HUES6 (cell line): ENCODE measurements around the gene STKLD1.

Experiments
- H3K27ac ChIP-seq: 2 replicates; pipeline ENCODE4 v1.7.0; 2013; ENCODE audit warnings: low read depth, mild to moderate bottlenecking, low read length, inconsistent platforms
- H3K27me3 ChIP-seq: 2 replicates; pipeline ENCODE4 v1.6.1; 2013; ENCODE audit warnings: low read length; ENCODE audit not compliant: control insufficient read depth, insufficient read depth
- H3K36me3 ChIP-seq: 2 replicates; pipeline ENCODE4 v1.6.1; 2013; ENCODE audit warnings: low read length; ENCODE audit not compliant: control insufficient read depth, insufficient read depth
- H3K4me1 ChIP-seq: 2 replicates; pipeline ENCODE4 v1.6.1; 2013; ENCODE audit warnings: low read length; ENCODE audit not compliant: control insufficient read depth, insufficient read depth
- H3K4me3 ChIP-seq: 2 replicates; pipeline ENCODE4 v1.5.1; 2013; ENCODE audit warnings: low read depth, low read length
- H3K9ac ChIP-seq: one replicate; pipeline ENCODE4 v1.6.1; 2013; ENCODE audit warnings: mild to moderate bottlenecking, low read length
- H3K9me3 ChIP-seq: 2 replicates; pipeline ENCODE4 v1.6.1; 2013; ENCODE audit warnings: low read depth, low read length; ENCODE audit not compliant: control insufficient read depth, insufficient read depth

STKLD1 gene

DNA sequence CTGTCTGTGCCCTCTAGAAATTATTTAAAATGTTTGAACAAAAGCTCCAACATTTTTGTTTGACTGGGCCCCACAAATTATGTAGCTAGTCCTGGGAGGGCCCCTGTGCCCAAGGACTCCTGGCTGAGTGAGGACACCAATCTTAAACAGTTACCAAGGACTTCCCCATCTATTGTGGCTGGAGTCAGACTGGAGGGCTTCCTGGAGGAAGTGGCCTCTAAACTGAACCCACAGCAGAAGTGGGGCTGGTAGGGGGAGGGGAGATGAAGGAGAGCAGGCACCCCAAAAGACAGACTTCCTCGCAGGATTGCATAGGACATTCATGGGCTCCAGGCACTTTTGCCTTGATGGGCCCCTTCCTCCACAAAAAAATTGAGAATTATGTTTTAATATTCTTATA lies 54.1 kb downstream of the STKLD1 start:
- H3K27me3 ChIP-seq: peaks cover 4% of the 10 kb centered on the region

GRCh38 chr9:133433351-133433843 lies 57.2 kb downstream of the STKLD1 start:
- H3K4me1 ChIP-seq: no peaks in the 10 kb centered on the region
- H3K9ac ChIP-seq: no peak overlapping the region
- no peak overlapping the region for H3K27ac ChIP-seq
- H3K36me3 ChIP-seq: no peaks in the 10 kb centered on the region
- no peaks in the 10 kb centered on the region for H3K9me3 ChIP-seq
- H3K27me3 ChIP-seq: peaks cover 4% of the 10 kb centered on the region
- H3K4me3 ChIP-seq: no peak overlapping the region

More for the DNA sequence above, 54.1 kb downstream of the STKLD1 start:
- Histone ChIP-seq H3K27ac (no peak overlapping the region), H3K4me1 (peaks cover 7% of the 10 kb centered on the region; the same call in 1 of the 2 replicates), H3K9me3 (no peaks in the 10 kb centered on the region), H3K4me3 (peak overlapping the region; percentile 60), H3K36me3 (peaks cover 6% of the 10 kb centered on the region; the same call in 1 of the 2 replicates), H3K9ac (no peak overlapping the region)

- Histone ChIP-seq H3K9me3 (no peaks in the 10 kb centered on the region), H3K36me3 (no peaks in the 10 kb centered on the region), H3K27me3 (no peaks in the 10 kb centered on the region), H3K4me3 (no peak overlapping the region), H3K9ac (no peak overlapping the region), H3K4me1 (no peaks in the 10 kb centered on the region), H3K27ac (no peak overlapping the region)
Measured at GRCh38 chr9:133436681-133437080, 60.5 kb downstream of the STKLD1 start.

GRCh38 chr9:133437753-133438531 lies 61.8 kb downstream of the STKLD1 start:
- no peaks in the 10 kb centered on the region for H3K27me3 ChIP-seq
- H3K4me1 ChIP-seq: no peaks in the 10 kb centered on the region
- H3K36me3 ChIP-seq: no peaks in the 10 kb centered on the region
- no peak overlapping the region for H3K4me3 ChIP-seq
- no peak overlapping the region for H3K27ac ChIP-seq
- no peak overlapping the region for H3K9ac ChIP-seq
- no peaks in the 10 kb centered on the region for H3K9me3 ChIP-seq

DNA sequence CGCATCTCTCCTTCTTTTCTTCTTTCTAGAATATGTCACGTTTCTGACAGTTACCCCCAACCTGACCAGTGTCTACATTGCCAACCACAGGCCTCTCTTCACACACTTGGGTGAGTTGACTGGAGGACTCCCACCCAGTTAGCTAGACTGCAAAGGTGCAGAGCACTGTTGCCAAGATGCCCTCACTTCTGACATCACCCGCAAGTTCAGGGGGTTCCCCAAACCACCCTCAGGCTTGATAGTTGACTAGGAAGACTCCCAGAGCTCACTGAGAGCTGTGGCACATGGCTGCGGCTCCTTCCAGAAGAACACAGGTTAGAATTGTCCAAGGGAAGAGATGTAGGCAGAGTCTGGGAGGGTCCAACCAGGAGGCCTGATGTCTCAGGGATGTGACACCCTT lies 63.2 kb downstream of the STKLD1 start:
- H3K4me1 ChIP-seq: no peaks in the 10 kb centered on the region
- no peaks in the 10 kb centered on the region for H3K9me3 ChIP-seq
- no peak overlapping the region for H3K4me3 ChIP-seq
- H3K27me3 ChIP-seq: no peaks in the 10 kb centered on the region
- no peak overlapping the region for H3K9ac ChIP-seq
- H3K36me3 ChIP-seq: no peaks in the 10 kb centered on the region
- no peak overlapping the region for H3K27ac ChIP-seq

DNA sequence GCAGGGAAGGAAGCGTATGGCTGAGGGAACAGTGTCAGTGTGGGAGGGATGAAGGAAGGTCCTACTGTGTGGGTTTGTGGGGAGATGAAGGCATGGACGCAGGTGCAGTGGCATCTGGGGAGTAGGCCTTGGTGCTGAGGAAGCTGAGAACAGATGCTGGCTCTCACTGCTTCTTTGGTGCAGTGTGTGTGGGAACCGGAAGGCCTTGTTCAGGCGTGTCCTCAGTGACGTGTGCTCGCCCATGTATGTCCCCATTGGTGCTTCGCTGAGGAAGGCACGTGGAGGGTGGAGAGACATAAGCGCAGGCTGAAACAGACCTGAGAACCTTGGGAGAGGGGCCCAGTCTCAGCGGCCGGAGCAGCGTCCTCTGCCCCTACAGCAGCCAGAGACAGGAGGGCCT lies 64.7 kb downstream of the STKLD1 start:
- no peak overlapping the region for H3K4me3 ChIP-seq
- H3K27me3 ChIP-seq: no peaks in the 10 kb centered on the region
- H3K9ac ChIP-seq: no peak overlapping the region

DNA sequence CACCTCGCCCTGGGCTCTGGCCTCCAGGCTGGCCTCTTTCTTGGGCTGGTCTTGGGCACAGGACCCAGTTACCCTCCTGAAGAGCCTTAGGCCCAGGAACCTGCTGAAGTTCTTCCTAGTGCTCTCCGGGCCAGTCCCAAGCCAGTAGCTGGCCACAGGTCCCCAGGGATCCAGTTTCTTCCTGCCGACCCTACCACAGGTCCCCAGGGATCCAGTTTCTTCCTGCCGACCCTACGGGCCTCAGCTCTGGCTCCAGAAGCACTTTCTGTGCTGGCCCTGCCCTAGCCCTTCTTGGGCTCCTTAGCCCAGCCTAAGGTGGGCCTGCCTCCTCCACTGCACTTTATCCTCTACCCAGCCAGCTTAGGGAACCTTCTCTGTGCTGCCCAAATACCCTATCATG lies 65.4 kb downstream of the STKLD1 start:
- no peak overlapping the region for H3K9ac ChIP-seq
- no peak overlapping the region for H3K27ac ChIP-seq
- H3K36me3 ChIP-seq: no peaks in the 10 kb centered on the region
- H3K9me3 ChIP-seq: no peaks in the 10 kb centered on the region
- H3K4me1 ChIP-seq: no peaks in the 10 kb centered on the region
- no peak overlapping the region for H3K4me3 ChIP-seq
- no peaks in the 10 kb centered on the region for H3K27me3 ChIP-seq

More for the DNA sequence above, 64.7 kb downstream of the STKLD1 start:
- H3K36me3 ChIP-seq: no peaks in the 10 kb centered on the region
- no peaks in the 10 kb centered on the region for H3K4me1 ChIP-seq
- no peaks in the 10 kb centered on the region for H3K9me3 ChIP-seq
- H3K27ac ChIP-seq: no peak overlapping the region

DNA sequence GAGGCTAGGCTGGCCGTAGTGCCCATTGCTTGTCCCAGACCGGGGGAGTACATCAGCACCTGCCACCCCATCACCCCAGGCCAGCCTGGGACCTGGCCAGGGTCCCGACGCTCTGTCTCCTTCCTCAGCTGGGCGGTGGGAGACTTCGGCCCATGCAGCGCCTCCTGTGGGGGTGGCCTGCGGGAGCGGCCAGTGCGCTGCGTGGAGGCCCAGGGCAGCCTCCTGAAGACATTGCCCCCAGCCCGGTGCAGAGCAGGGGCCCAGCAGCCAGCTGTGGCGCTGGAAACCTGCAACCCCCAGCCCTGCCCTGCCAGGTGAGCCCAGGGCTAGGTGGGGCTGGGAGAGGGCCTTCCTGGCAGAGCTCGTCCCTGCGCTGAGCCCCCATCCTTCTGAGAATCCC lies 67.1 kb downstream of the STKLD1 start:
- Histone ChIP-seq H3K4me1 (no peaks in the 10 kb centered on the region), H3K9me3 (no peaks in the 10 kb centered on the region), H3K4me3 (no peak overlapping the region), H3K9ac (peak overlapping the region; percentile 13), H3K36me3 (no peaks in the 10 kb centered on the region), H3K27me3 (no peaks in the 10 kb centered on the region), H3K27ac (no peak overlapping the region)

- Histone ChIP-seq H3K27me3 (no peaks in the 10 kb centered on the region), H3K4me3 (no peak overlapping the region), H3K4me1 (no peaks in the 10 kb centered on the region), H3K9ac (no peak overlapping the region), H3K36me3 (no peaks in the 10 kb centered on the region), H3K9me3 (no peaks in the 10 kb centered on the region), H3K27ac (no peak overlapping the region)
Measured at GRCh38 chr9:133443982-133444381, 67.8 kb downstream of the STKLD1 start.

DNA sequence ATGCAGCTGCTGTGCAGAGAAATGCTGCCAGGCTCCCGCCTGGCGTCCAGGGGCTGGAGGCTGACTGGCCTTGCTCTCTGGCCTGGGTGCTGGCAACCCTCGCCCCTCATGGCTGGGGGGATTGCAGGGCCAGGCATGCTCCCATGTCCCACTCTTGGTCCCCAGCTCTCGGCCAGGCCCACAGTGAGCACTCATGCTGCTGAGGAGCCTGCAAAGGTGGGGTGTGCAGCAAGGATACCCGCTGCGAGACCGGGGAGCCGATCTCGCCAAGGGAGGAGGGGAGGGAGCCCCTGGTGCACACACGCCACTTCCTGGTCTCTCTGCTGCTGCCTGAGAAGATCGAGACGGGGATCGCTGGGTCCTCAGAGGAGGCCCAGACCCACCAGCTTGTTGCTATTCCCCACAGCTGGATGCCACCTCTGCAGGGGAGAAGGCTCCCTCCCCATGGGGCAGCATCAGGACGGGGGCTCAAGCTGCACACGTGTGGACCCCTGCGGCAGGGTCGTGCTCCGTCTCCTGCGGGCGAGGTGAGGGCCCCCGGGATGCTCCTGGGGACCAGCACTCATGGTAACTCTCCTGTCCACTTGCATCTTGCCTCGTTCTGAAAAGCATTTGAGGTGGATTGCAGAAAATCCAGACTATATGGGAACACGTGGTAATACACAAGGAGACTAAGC lies 69.3 kb downstream of the STKLD1 start:
- Histone ChIP-seq H3K9ac (no peak overlapping the region), H3K4me1 (no peaks in the 10 kb centered on the region), H3K27me3 (no peaks in the 10 kb centered on the region), H3K4me3 (no peak overlapping the region), H3K9me3 (no peaks in the 10 kb centered on the region), H3K36me3 (no peaks in the 10 kb centered on the region), H3K27ac (no peak overlapping the region)

DNA sequence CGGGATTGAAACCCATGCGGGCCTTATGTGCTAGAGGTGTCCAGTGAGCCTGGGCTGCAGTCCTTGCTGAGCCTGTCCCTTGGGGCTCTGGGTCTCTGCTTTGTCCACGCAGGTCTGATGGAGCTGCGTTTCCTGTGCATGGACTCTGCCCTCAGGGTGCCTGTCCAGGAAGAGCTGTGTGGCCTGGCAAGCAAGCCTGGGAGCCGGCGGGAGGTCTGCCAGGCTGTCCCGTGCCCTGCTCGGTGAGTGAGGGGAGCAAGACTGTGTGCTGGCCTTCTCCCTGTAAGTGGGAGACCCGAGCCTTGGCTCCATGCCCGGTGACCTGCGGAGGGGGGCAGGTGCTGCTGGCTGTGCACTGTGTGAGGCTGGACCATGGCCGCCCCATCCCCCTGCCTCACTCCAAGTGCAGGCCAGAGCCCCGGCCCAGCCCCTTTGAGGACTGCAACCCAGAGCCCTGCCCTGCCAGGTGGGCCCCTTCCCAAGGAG lies 72.4 kb downstream of the STKLD1 start:
- no peak overlapping the region for H3K27ac ChIP-seq
- H3K4me3 ChIP-seq: no peak overlapping the region
- no peaks in the 10 kb centered on the region for H3K27me3 ChIP-seq
- no peak overlapping the region for H3K9ac ChIP-seq
- no peaks in the 10 kb centered on the region for H3K9me3 ChIP-seq
- no peaks in the 10 kb centered on the region for H3K36me3 ChIP-seq
- H3K4me1 ChIP-seq: no peaks in the 10 kb centered on the region
